COLO668 (cell line): ENCODE measurements around the gene CRABP1.

Experiments used
- DNase-seq: peaks from one replicate; lab custom pipeline; 2025; ENCODE audit not compliant: unreplicated experiment; lab: John Stamatoyannopoulos, UW

Gene CRABP1

GRCh38 chr15:78343276-78344060, 3.3 kb downstream of the CRABP1 start:
- no peak for DNase-seq

- DNase-seq = no peak
Measured at GRCh38 chr15:78345396-78346125, 5.4 kb downstream of the CRABP1 start.

- DNase-seq = no peak
Measured at GRCh38 chr15:78347586-78348543, 7.7 kb downstream of the CRABP1 start.

- no peak for DNase-seq
Measured at GRCh38 chr15:78350058-78350457, 9.9 kb downstream of the CRABP1 start.

- DNase-seq = no peak
Measured at GRCh38 chr15:78351539-78351938, 11.4 kb downstream of the CRABP1 start.

GRCh38 chr15:78353093-78353492, 12.9 kb downstream of the CRABP1 start:
- no peak for DNase-seq

- DNase-seq = no peak
Measured at GRCh38 chr15:78355177-78355576, 15.0 kb downstream of the CRABP1 start.

GRCh38 chr15:78358102-78358870, 18.1 kb downstream of the CRABP1 start:
- DNase-seq = no peak

GRCh38 chr15:78359041-78359808, 19.1 kb downstream of the CRABP1 start:
- DNase-seq = no peak

- no peak for DNase-seq
Measured at GRCh38 chr15:78360367-78360801, 20.2 kb downstream of the CRABP1 start.

GRCh38 chr15:78360958-78361718, 21.0 kb downstream of the CRABP1 start:
- DNase-seq = no peak

- DNase-seq = no peak
Measured at GRCh38 chr15:78361771-78362506, 21.8 kb downstream of the CRABP1 start.

GRCh38 chr15:78362716-78363380, 22.7 kb downstream of the CRABP1 start:
- no peak for DNase-seq

- DNase-seq = no peak
Measured at GRCh38 chr15:78363381-78363734, 23.2 kb downstream of the CRABP1 start.

- DNase-seq = no peak
Measured at GRCh38 chr15:78364233-78364632, 24.1 kb downstream of the CRABP1 start.

- DNase-seq = no peak
Measured at GRCh38 chr15:78365917-78366316, 25.8 kb downstream of the CRABP1 start.

GRCh38 chr15:78366342-78366741, 26.2 kb downstream of the CRABP1 start:
- DNase-seq = no peak

GRCh38 chr15:78368651-78369050, 28.5 kb downstream of the CRABP1 start:
- DNase-seq = no peak
